DMS153 (cell line): ENCODE results near the gene MYBBP1A.

Experiments
- DNase-seq: peaks from one replicate; lab custom pipeline; 2025; lab: John Stamatoyannopoulos, UW

MYBBP1A gene

GRCh38 chr17:4572131-4572530, 16.9 kb upstream of the MYBBP1A start:
- no peak for DNase-seq

DNA sequence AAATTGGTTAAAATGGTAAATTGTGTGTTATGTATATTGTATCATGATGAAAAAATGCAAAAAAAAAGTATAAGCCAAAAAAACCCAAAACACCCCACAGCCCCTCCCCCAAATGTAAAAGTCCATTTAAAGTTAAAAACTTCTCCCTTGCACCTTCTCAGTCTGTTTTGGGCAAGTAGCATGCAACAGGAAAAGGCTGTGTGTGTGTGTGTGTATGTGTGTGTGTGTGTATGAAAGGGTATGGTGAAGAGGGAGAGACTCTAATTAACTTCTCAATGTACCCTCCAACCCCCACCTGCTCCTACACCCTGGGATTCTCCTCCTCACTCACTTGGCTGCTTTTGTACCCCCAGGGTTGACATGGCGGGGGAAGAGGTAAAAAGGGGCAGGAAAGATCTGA, 14.4 kb upstream of the MYBBP1A start:
- no peak for DNase-seq

DNA sequence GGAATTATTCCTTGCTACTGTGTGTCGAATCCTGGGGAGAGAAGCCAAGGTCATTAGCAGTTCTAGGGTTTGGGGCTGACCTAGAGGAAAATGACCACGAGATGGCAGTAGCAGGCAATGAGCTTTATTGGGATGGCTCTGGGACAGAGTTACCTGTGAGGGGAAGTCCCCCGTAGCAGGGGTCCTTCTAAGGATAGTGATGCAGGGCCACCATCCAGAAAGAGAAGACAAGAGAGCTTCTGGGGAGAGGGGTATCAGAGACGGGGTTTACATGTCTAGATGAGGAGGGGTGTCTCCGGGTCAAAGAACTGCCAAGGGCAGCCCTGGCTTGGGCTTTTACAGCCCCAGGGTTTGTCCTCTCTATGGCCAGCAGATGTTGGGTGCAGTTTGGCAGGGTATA, 11.6 kb upstream of the MYBBP1A start:
- no peak for DNase-seq

GRCh38 chr17:4565209-4566141, 10.3 kb upstream of the MYBBP1A start:
- DNase-seq, result peak; percentile 9

DNA sequence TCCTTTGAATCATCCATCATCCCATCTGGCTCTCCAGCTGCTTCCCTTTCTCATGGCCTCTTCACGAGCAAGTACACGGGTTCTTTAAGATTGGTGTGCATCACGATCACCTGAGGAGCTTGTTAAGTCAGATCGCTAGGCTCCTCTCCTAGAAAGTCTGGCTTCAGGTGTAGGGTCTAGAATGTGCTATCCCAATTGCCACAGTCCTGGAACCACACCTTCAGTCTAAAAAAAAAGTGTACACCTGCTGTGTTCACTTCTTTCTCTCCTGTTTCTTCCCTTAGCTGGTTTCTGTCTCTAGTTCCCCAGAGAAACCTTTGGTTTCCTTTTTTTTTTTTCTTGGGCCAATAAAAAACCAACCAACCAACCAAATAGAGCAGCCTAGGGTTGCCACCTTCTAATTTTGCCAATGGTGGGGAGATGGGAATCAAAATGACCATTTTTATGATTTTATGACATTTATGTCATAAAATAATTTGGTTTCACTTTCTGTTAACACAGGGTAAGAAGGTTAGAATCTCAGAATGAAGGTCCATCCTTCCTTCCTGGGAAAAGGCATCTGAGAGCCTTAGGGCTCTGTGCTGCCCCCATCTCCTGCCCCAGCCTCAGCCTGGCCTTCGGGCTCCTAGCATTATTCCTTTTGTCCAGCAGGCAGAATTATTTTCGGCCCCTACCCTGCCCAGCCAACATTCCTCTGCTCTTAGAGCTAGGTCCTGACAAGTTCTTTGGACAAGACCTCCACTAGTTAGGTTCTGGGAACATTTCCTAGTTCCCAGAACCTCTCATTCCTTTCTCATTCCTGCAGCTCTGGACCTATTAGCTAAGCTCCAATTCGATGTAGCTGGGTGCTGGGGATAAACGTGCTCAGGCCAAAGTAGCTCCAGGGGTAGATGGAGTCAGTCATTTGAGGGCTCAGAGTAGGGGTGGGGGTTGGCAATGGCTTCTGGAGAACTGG, 7.1 kb upstream of the MYBBP1A start:
- DNase-seq, result no peak

DNA sequence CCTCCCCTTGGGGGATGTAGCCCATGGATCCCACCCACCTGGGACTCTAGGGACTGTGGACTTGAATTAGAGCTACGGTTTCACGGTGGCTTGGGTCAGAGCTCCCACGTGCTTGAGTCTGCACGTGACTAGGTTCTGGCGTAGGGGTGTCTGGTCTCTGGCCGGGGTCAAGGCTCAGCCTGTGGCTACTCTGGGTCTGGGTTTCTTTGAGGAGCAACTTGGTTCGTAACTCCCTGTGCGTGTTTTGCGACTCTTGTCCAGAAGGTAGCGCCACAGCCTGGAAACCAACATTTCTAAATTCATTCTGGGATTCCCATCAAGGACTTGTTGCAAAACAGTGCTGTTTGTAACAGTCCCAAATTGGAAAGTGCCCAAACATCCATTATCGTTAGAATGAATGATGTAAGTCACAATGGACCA, 5.7 kb upstream of the MYBBP1A start:
- DNase-seq, result no peak

DNA sequence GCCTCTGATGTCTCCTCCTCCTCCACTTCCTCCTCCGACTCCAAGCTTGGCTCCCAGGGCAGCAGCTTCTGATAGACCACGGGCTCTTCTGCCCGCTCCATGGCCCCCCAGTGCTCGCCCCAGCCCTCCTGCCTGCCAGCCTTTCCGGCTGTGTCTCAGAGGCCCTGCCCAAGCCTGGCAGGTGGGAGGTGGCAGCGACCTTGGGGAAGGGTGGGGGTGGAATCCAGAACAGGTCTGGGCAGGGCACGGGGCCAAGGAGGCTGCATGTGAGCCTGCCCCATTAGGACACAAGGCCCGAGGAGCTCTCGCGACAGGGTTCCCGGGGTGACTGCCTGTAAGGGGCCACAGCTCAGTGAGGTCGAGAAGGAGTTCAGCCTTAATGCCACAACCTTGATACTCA, 5.2 kb upstream of the MYBBP1A start, which contains the start of gene GGT6:
TSS of gene GGT6 (minus strand) at position 157 of the 400 bp plus-strand sequence. CDS start at position 101, 56 bp downstream.
- no peak for DNase-seq

- no peak for DNase-seq
Measured at GRCh38 chr17:4559966-4560365, 4.8 kb upstream of the MYBBP1A start.

DNA sequence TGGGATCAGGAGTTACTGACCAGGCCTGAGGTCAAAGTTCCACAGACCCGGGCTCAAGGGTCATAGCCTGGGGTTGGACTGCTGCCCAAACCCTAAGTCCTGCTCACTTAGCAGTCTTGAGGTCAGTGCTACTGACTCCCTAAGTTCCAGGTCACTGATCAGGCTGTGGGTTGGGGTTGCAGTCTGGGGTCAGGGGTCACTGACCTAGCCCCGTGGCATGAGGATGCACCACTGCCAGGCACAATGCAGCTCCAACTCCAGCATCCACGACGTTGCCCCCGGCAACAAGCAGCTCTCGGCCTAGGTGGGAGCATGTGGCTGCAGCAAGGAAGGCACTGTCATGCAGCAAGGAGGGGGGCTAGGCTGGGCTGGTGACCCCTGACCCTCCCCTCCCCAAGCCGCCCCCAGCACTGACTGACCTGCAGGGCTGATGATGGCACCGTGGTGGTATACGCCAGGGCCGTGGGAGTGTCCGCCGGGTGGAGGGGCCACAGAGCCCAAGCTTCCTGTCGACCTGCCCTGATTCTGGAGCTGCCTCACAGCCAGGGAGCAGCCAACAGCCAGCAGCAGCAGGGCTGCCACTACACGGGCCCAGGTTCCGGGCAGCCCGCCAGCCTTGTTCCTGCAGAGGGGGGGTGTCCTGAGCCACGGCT, 4.1 kb upstream of the MYBBP1A start:
- DNase-seq, result no peak

DNA sequence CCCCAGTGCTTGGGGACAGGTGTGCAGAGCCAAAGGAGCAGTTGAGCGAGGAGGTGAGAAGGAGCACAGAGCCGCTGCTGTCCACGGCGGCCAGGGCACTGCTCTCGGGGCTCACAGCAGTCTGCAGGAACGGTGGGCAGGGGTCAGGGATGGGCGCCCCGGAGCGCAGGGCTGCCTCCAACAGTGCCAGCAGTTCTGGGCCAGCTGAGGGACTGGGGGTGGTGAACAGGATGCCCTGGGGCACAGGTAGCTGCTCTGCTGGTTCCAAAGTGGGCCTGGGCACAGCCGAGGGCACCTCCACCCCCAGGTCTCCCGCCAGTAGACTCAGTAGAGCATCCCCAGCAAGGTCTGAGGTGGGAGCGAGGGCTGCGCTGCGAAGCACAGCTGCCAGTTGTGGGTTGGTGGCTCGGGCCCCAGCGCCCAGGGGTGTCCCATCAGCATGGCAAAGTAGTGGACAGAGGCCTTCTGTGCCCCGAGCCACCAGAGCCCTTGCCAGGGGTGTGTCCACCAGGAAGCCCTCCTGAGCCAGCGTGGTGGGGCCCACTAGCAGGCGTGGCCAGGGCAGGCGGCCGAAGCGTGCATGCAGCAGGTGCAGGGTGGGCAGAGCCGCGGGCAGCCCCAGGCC, 3.3 kb upstream of the MYBBP1A start:
- DNase-seq, result no peak

GRCh38 chr17:4557626-4558346, 2.6 kb upstream of the MYBBP1A start:
- no peak for DNase-seq

GRCh38 chr17:4556996-4557395, 1.8 kb upstream of the MYBBP1A start:
- no peak for DNase-seq

DNA sequence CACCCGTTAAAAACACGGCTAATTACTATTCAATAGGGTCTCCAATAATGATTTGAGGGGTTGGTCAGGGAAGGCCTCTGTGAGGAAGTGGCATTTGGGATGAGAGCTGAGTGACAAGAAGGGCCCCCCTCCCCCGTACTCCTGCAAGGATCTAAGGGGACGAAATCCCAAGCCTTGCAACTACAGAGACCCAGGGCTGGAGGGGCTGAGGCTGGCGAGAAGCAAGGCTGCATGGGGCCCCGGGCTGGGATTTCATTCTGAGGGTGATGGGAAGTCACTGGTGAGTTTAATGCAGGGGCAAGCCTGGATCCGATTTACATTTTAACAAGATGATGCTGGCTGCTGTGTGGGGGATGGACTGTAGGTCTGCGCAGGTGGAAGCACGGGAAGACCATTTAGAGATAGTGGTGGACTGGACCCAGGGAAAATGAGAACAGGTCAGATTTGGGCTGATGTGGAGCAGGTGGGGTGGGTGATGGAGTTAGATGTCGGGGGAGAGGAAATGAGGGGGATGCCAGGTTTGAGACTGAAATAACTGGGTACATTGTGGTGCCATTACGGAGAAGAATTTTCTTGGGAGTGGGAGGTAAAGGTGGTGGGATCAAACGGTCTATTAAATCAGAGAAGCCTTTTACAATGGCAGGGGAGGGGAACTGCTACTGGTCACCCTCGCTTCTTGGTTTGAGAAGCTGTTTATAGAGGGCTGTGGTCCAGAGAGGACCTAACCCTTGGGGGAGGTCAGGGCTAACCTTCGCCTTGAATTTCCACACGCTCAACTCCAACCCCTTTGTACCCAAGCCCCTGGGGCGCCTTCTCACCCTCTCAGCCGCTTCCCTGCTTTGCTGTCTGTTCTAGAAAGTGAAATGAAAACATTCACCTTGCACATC, 932 bp upstream of the MYBBP1A start:
- DNase-seq, result no peak

GRCh38 chr17:4554441-4554996, 665 bp downstream of the MYBBP1A start:
- DNase-seq, result no peak

- DNase-seq, result no peak
Measured at GRCh38 chr17:4553669-4554068, 1.5 kb downstream of the MYBBP1A start.

GRCh38 chr17:4551796-4552525, 3.2 kb downstream of the MYBBP1A start:
- no peak for DNase-seq

DNA sequence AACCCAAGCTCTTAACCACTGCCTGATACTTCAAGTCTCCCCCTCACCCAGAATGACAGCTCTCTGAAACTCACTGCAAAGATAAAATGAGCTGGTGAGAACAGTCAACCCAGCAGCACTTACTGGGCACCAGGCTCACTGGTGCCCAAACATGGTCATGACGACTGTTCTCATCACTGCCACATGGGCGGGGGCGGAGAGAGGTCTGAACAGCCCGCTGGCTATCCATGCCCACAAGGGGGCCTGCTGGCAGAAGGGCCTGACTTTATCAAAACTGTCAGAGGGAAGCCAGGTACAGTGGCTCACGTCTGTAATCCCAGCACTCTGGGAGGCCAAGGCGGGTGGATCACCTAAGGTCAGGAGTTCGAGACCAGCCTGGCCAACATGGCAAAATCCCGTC, 4.0 kb downstream of the MYBBP1A start:
- no peak for DNase-seq

- no peak for DNase-seq
Measured at GRCh38 chr17:4550534-4551039, 4.6 kb downstream of the MYBBP1A start.
